Measurements from ENCODE around the gene TMEM190.
A peak's percentile ranks its signal among the peaks of the same experiment; 100 is the strongest.

TMEM190 gene

GRCh38 chr19:55353356-55353802 is 23.2 kb upstream of the TMEM190 start:
- H3K4me3 ChIP-seq (ENCODE audit: low read length): peak overlapping the region; percentile 44
- TF ChIP-seq CTCF (IDR thresholded peaks at IDR 0.05; ENCODE audit: insufficient read depth, low read depth, low read length, missing control alignments): no peak
- no peak for DNase-seq (ENCODE audit: low read depth)

- no peak for TF ChIP-seq CTCF (IDR thresholded peaks at IDR 0.05; ENCODE audit: insufficient read depth, low read depth, low read length, missing control alignments)
- H3K4me3 ChIP-seq (ENCODE audit: low read length): peak overlapping the region; percentile 44
- DNase-seq (ENCODE audit: low read depth): peak; percentile 70
Measured at GRCh38 chr19:55353803-55354697, 22.6 kb upstream of the TMEM190 start.

GRCh38 chr19:55354698-55355212 is 21.9 kb upstream of the TMEM190 start, which contains the start of gene COX6B2:
Gene COX6B2 (minus strand): TSS chr19:55354719. CDS start chr19:55354521, 198 bp downstream.
- no peak for TF ChIP-seq CTCF (IDR thresholded peaks at IDR 0.05; ENCODE audit: insufficient read depth, low read depth, low read length, missing control alignments)
- H3K4me3 ChIP-seq (ENCODE audit: low read length): peak within 1 kb of the TSS; percentile 44
- DNase-seq (ENCODE audit: low read depth): no peak

GRCh38 chr19:55355213-55355821 is 21.3 kb upstream of the TMEM190 start:
- H3K4me3 ChIP-seq (ENCODE audit: low read length): no peak overlapping the region
- TF ChIP-seq CTCF (IDR thresholded peaks at IDR 0.05; ENCODE audit: insufficient read depth, low read depth, low read length, missing control alignments): no peak
- peak; percentile 86 for DNase-seq (ENCODE audit: low read depth)

- H3K4me3 ChIP-seq (ENCODE audit: low read length): no peak overlapping the region
- no peak for TF ChIP-seq CTCF (IDR thresholded peaks at IDR 0.05; ENCODE audit: insufficient read depth, low read depth, low read length, missing control alignments)
- DNase-seq (ENCODE audit: low read depth): no peak
Measured at GRCh38 chr19:55358493-55358892, 18.1 kb upstream of the TMEM190 start.

- no peak for TF ChIP-seq CTCF (IDR thresholded peaks at IDR 0.05; ENCODE audit: insufficient read depth, low read depth, low read length, missing control alignments)
- H3K4me3 ChIP-seq (ENCODE audit: low read length): no peak overlapping the region
Measured at GRCh38 chr19:55358943-55359908, 17.4 kb upstream of the TMEM190 start.

More at GRCh38 chr19:55358943-55359908, 17.4 kb upstream of the TMEM190 start:
- DNase-seq (ENCODE audit: low read depth): peak; percentile 62

Measured in epithelial cell of esophagus (primary cell).